H1 (cell line): Measurements from ENCODE around the gene TRAF3. TPM values are rescaled to one million over a fixed set of nuclear protein-coding genes. Genes with fewer than 3 reads are reported as not detected.

ENCODE experiments used
- BRCA1 ChIP-seq: IDR thresholded peaks from 2 replicates; pipeline ENCODE4 v1.6.1; 2012; ENCODE audit warnings: low read depth, low read length, improper control_type of control experiment
- GTF2F1 ChIP-seq: IDR thresholded peaks from 2 replicates; pipeline ENCODE4 v1.6.1; 2012; ENCODE audit warnings: low read depth, low read length, improper control_type of control experiment, borderline replicate concordance
- RAD21 ChIP-seq, 2 experiments: IDR thresholded peaks in 1 of 2; conservative IDR thresholded peaks in 1 of 2; 2 replicates each; pipeline ENCODE4 v1.6.1; 2011; ENCODE audit warnings: low read depth in 2 of 2, low read length in 2 of 2, improper control_type of control experiment in 1 of 2, inconsistent platforms in 1 of 2, mild to moderate bottlenecking in 1 of 2, moderate library complexity in 1 of 2
- TCF12 ChIP-seq: IDR thresholded peaks from 2 replicates; pipeline ENCODE4 v1.6.1; 2011; ENCODE audit warnings: low read depth, mild to moderate bottlenecking, low read length
- TEAD4 ChIP-seq: IDR thresholded peaks from 2 replicates; pipeline ENCODE4 v1.6.1; 2012; ENCODE audit warnings: low read depth, low read length, inconsistent platforms, mixed read lengths
- polyA plus RNA-seq, 7 experiments: library from polyadenylated mRNA; depleted of rRNA in 3 of 7; stranded (reverse) in 5 of 7; unstranded in 2 of 7; fragments of >200 nt in 5 of 7; fragments of 200-250 nt in 2 of 7; gene quantifications; 1 replicate in 5 of 7; 2 replicates in 1 of 7; 4 replicates in 1 of 7; pipeline versions ENCODE4 v1.2.1 to v1.2.3, GENCODE V29; 2011 to 2013; ENCODE audit warnings: missing spikeins in 2 of 7, mixed read lengths in 2 of 7
- total RNA-seq: library from RNA; stranded (reverse); fragmentation: NEBNext Ultra II Directional; extraction: Animal tissue kit (Norgen Biotek cat#: 25700); gene quantifications from 2 replicates; pipeline ENCODE4 v1.2.1, GENCODE V29; 2021
- TF ChIP-seq, protein P1 (sequence below): IDR thresholded peaks from 2 replicates; pipeline ENCODE4 v1.6.1; 2011; ENCODE audit warnings: low read length, improper control_type of control experiment

The TRAF3 gene
- total and polyA plus RNA-seq, 2 of the 8 experiments (the other 6 are each of a cell fraction or from before 2014, with no cell fraction given) = 5.8 to 12.1 TPM

DNA sequence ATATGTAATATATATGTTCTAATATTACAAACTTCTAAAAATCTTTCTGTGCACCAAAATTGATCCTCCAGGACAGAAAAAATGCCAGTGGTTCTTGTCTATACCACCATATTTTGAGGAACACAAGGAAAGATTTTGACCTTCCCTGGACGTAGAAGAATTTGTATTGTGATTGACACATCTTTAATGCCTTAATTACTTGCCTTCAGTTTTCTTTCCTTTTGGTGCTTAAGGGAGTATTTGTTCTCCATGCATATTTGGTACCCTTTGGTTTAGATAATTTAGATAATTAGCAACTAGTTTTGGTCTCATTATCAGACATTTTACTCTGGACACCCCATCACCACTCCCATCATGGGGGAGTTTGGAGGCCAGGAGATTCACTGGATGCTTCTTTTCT is 27.6 kb downstream of the TRAF3 start (continued):
- TF ChIP-seq RAD21 (IDR thresholded peaks at IDR 0.05 in 1 of 2, conservative IDR thresholded peaks at IDR 0.05 in 1 of 2; ENCODE audit: low read depth in 2 of 2, low read length in 2 of 2) = no peak
- no peak for TF ChIP-seq BRCA1
- TF ChIP-seq TCF12 = no peak
- TF ChIP-seq TEAD4 = no peak
- no peak for TF ChIP-seq GTF2F1
- TF ChIP-seq, protein P1, sequence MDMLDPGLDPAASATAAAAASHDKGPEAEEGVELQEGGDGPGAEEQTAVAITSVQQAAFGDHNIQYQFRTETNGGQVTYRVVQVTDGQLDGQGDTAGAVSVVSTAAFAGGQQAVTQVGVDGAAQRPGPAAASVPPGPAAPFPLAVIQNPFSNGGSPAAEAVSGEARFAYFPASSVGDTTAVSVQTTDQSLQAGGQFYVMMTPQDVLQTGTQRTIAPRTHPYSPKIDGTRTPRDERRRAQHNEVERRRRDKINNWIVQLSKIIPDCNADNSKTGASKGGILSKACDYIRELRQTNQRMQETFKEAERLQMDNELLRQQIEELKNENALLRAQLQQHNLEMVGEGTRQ = no peak
